Measurements from ENCODE around the gene NMS.

The NMS gene

DNA sequence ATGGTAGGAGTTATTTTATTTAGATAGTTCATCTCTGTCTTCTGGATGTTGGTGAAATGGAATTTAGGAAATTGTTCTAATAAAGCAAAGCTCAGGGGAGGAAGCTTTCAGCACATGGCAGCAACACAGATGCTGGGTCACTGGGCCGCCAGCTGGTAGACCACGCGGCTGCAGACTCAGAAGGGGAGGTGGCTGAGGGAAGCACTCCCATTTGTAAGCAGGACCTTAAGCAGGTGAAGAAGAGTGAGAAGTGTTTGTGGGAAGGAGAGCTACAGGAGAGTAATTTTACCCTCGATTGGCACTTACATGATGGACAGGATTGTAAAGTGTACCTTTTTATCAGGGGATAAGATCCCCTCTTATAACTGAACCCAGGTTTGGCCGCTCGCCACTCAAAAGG is 24.4 kb downstream of the NMS start:
- no peak for DNase-seq

- no peak for DNase-seq
These were observed 32.5 kb downstream of the NMS start for GRCh38 chr2:100502782-100503181.

- no peak for DNase-seq
These were observed 34.3 kb downstream of the NMS start for GRCh38 chr2:100504542-100504941.

GRCh38 chr2:100509066-100509465 is 38.8 kb downstream of the NMS start:
- no peak for DNase-seq

DNA sequence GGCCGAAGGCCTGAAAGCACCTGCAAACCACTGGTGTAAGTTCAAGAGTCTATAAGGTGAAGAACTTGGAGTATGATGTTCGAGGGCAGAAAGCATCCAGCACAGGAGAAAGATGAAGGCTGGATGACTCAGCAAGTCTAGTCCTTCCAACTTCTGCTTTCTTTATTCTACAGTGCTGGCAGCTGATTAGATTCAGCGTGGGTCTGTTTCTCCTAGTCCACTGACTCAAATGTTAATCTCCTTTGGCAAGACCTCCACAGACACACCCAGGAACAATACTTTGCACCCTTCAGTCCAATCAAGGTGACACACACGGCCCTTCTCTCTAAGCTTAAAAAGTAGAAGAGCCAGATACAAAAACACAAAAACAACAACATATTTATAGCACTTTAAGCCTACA is 43.4 kb downstream of the NMS start:
- DNase-seq = no peak

GRCh38 chr2:100517556-100517955 is 47.3 kb downstream of the NMS start:
- DNase-seq = no peak

DNA sequence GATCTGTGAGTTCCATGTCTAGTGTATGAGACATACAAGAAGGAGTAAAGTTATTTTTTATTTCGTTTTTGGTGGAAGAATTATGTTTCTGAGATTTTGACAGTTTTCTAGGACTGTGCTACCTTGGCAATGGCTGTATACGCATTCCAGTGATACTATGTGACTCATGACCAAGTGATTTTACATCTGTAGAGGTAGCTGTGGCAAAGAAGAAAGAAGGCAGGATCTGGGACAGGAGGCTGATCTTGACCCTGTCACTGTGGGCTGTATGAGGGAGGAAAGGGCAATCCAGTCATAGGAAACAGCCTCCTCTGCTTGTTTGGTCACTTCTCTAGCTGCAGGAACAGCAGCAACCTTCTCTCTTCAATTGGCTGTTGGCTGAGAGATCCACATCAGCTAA is 48.5 kb downstream of the NMS start:
- DNase-seq = no peak

- no peak for DNase-seq
These were observed 49.9 kb downstream of the NMS start for GRCh38 chr2:100520224-100520623.

DNA sequence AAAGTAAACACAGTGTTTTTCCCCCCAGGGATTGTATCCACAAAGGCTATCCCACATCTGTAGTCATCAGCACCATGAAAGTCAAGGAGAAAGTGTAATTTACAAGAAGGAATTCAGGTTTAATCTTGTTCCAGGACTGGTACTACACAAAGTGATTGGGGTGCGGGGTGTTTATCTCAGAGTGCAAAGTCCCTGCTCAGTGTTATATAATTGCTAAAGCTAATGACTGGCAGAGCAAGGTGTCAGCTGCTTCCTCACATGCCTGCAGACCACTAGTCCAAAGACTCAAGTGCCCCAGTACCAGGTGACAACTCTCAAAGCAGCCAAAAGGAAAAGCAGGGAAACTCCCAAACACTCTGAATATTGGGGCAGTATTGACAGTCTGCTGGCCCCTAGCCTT is 52.1 kb downstream of the NMS start:
- DNase-seq = no peak

- no peak for DNase-seq
These were observed 54.0 kb downstream of the NMS start for GRCh38 chr2:100524331-100524730.

DNA sequence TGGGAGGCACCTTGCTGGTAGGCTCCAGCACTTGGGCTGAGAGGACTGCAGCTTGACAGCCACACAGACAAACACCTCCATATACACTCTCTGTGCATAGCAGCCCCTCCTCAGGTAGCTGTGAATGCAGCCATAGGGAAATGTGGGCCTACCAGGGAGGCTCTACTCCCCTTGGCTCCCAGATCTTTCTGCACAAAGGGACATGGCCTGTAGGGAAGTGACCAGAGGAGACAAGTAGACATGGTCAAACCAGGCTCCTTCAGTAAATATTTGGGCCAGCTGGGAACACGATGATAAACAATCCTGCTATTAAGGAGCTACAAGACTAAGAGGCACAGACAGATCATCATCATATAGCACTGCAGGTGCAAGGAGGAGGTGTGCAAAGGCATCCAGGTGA is 56.6 kb downstream of the NMS start:
- no peak for DNase-seq

DNA sequence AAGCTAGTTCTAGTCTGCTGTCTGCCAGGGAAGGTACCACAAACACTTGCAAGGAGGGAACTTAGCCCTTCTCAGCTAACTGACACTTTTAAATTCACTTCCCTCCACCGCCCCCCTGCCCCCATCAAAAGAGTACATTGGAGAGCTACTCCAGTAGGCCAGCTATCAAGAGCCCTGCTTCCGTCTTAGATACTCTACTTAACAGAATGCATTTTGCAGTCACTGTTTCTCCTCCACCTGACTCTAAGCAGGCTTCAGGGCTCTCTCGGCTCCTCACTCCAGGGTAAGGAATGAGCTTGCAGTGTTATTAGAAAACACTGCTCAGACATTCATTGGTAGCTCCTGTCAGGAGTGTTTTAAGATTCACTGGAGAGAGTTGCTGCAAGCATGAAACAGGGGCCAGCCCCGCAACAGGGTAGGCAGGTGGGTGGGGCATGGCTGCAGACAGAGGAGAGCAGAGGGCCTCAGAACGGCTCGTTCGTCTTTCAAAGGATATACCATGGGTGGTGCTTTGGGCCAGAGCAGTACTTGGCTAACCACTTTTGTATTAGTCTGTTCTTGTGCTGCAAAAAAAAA is 57.2 kb downstream of the NMS start:
- no peak for DNase-seq

- no peak for DNase-seq
These were observed 58.9 kb downstream of the NMS start for GRCh38 chr2:100529176-100529575.

DNA sequence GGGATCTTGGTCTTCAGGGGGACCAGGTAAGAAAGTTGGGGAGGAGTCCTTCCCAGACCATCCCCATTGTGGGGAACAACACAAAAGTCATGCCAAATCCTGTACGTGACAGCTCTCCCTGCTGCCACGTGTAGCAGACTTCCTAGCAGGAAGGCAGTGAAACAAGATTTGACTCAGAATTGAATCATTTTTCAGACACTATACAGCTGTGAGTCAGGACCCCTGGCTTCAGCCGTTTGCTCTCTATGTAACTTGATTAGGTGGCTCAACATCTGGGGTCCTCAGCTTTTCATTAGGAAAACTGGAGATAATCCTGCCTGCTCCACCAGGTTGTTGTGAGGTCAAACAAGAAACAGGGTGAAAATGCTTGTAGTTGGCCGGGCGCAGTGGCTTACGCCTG is 59.6 kb downstream of the NMS start:
- no peak for DNase-seq
